Glomerular visceral epithelial cell (primary cell): ENCODE results near the gene ABHD8.

Experiments used
- DNase-seq: peaks from one replicate; pipeline ENCODE4 v3.0.0-alpha.2; 2016; ENCODE audit errors: extremely low spot score

The ABHD8 gene

GRCh38 chr19:17321655-17322489 is 18.6 kb upstream of the ABHD8 start:
- no peak for DNase-seq

- DNase-seq: no peak
Observed at GRCh38 chr19:17320435-17320834, 17.2 kb upstream of the ABHD8 start.

- DNase-seq: no peak
Observed at GRCh38 chr19:17319473-17320238, 16.4 kb upstream of the ABHD8 start.

GRCh38 chr19:17318966-17319365 is 15.7 kb upstream of the ABHD8 start:
- no peak for DNase-seq

- no peak for DNase-seq
Observed at GRCh38 chr19:17314007-17314593, 10.9 kb upstream of the ABHD8 start.

GRCh38 chr19:17312189-17313113 is 9.2 kb upstream of the ABHD8 start:
- no peak for DNase-seq

GRCh38 chr19:17311455-17312188 is 8.4 kb upstream of the ABHD8 start:
- DNase-seq: peak; percentile 89

- no peak for DNase-seq
Observed at GRCh38 chr19:17309965-17310461, 6.8 kb upstream of the ABHD8 start.

- peak; percentile 100 for DNase-seq
Observed at GRCh38 chr19:17309198-17309964, 6.2 kb upstream of the ABHD8 start, which contains the start of gene DDA1. Gene DDA1, plus strand, starts transcription at chr19:17309563. Its CDS starts 92 bp downstream, at chr19:17309655.

GRCh38 chr19:17307876-17308377 is 4.7 kb upstream of the ABHD8 start:
- no peak for DNase-seq

- no peak for DNase-seq
Observed at GRCh38 chr19:17306285-17306714, 3.1 kb upstream of the ABHD8 start.

GRCh38 chr19:17305517-17306284 is 2.5 kb upstream of the ABHD8 start, which contains the start of gene MRPL34:
Gene MRPL34, plus strand, starts transcription at chr19:17305872. Its CDS starts 21 bp downstream, at chr19:17305893.
- DNase-seq: peak; percentile 100

GRCh38 chr19:17305216-17305516 is 1.9 kb upstream of the ABHD8 start:
- no peak for DNase-seq

- no peak for DNase-seq
Observed at GRCh38 chr19:17304386-17305215, 1.4 kb upstream of the ABHD8 start.

GRCh38 chr19:17303940-17304267 is 679 bp upstream of the ABHD8 start:
- DNase-seq: no peak

- no peak for DNase-seq
Observed at GRCh38 chr19:17302391-17303166, 646 bp downstream of the ABHD8 start.

GRCh38 chr19:17300992-17301619 is 2.1 kb downstream of the ABHD8 start:
- no peak for DNase-seq
